Gastrocnemius medialis (tissue), 4 donors: ENCODE results near the gene BCL11B. TPM values are rescaled to one million over a fixed set of nuclear protein-coding genes. Genes with fewer than 3 reads are reported as not detected.

Source experiments
- ATAC-seq, 2 donors: fragments of 150-250 bp; one replicate each; pipeline ENCODE4 v1.9.1; 2016
- DNase-seq, 2 donors: peaks; one replicate each; pipeline ENCODE4 v3.0.0-alpha.2; 2019
- H3K27ac ChIP-seq, 4 donors: fragments of 200-600 bp; sonication (generic); 1 replicate in 1 of 4; 2 replicates in 3 of 4; pipeline ENCODE4 v1.5.1; 2016 to 2018; ENCODE audit warnings: mild to moderate bottlenecking in 2 of 4, moderate library complexity in 1 of 4
- H3K27me3 ChIP-seq, 3 donors: fragments of 200-600 bp; sonication (generic) in 2 of 3; 1 replicate in 1 of 3; 2 replicates in 2 of 3; pipeline versions ENCODE4 v1.5.1 to v1.6.0; 2016 to 2019; ENCODE audit warnings: mild to moderate bottlenecking in 1 of 3, moderate library complexity in 1 of 3
- H3K36me3 ChIP-seq, 2 donors: fragments of 200-600 bp; sonication (generic) in 1 of 2; one replicate each; pipeline ENCODE4 v1.5.1; 2017 to 2018
- H3K4me1 ChIP-seq, 2 donors: fragments of 200-600 bp; sonication (generic) in 1 of 2; one replicate each; pipeline ENCODE4 v1.5.1; 2016 to 2017; ENCODE audit warnings: mild to moderate bottlenecking in 2 of 2
- H3K4me3 ChIP-seq, 4 donors: fragments of 200-600 bp; sonication (generic) in 3 of 4; 1 replicate in 1 of 4; 2 replicates in 3 of 4; pipeline ENCODE4 v1.5.1; 2016 to 2019; ENCODE audit warnings: mild to moderate bottlenecking in 2 of 4
- H3K9me3 ChIP-seq, 3 donors: fragments of 200-600 bp; sonication (generic) in 2 of 3; 1 replicate in 1 of 3; 2 replicates in 2 of 3; pipeline ENCODE4 v1.5.1; 2016 to 2019
- CTCF ChIP-seq, 5 experiments: fragments of 450-650 bp in 3 of 5; fragments of 200-600 bp in 2 of 5; sonication (generic) in 2 of 5; IDR thresholded peaks in 4 of 5; conservative IDR thresholded peaks in 1 of 5; 1 replicate in 4 of 5; 2 replicates in 1 of 5; pipeline ENCODE4 v1.5.1; 2016 to 2019; ENCODE audit warnings: antibody characterized with exemption in 5 of 5, mild to moderate bottlenecking in 3 of 5, moderate library complexity in 3 of 5
- POLR2A ChIP-seq, 2 donors: fragments of 450-650 bp; IDR thresholded peaks; one replicate each; pipeline ENCODE4 v1.6.1; 2017; ENCODE audit warnings: antibody characterized with exemption in 2 of 2, mild to moderate bottlenecking in 2 of 2, moderate library complexity in 2 of 2
- in situ Hi-C, 4 donors: fragments of 200-750 bp; cut with MboI; loops; one replicate each; pipeline versions ENCODE4 v1.15.0 to v1.8.0; 2017; ENCODE audit warnings: low sequenced_read_pairs in 4 of 4
- intact Hi-C: fragments of 100-400 bp; cut with DNase I; formaldehyde crosslinking; loops from one replicate; pipeline ENCODE4 v1.15.1; 2023; ENCODE audit warnings: low total_unique reads
- total RNA-seq, 4 donors: library from RNA; depleted of rRNA; stranded (reverse); fragments of >200 nt; gene quantifications; one replicate each; pipeline versions ENCODE4 v1.1.0 to v1.2.3, GENCODE V29; 2016

Gene BCL11B
- total RNA-seq, 4 donors from 2014 or later: 0.05 to 0.62 (median 0.18) TPM; not detected in 1

- no peak overlapping the region for H3K4me3 ChIP-seq
- H3K9me3 ChIP-seq: no peaks in the 10 kb centered on the region
- DNase-seq (no peak), ATAC-seq (no peak)
- H3K27me3 ChIP-seq: peaks cover 0 to 15% (median 0%) of the 10 kb centered on the region in 3 donors
- no peak for TF ChIP-seq POLR2A (IDR thresholded peaks at IDR 0.05)
- TF ChIP-seq CTCF (IDR thresholded peaks at IDR 0.05 in 4 of 5, conservative IDR thresholded peaks at IDR 0.05 in 1 of 5): no peak
- intact Hi-C loops: no loop called here
- H3K27ac ChIP-seq: no peak overlapping the region
- no peaks in the 10 kb centered on the region for H3K4me1 ChIP-seq
- H3K36me3 ChIP-seq: no peaks in the 10 kb centered on the region
- in situ Hi-C loops: no loop called here
Measured at GRCh38 chr14:99211410-99211809, 60.6 kb downstream of the BCL11B start.

GRCh38 chr14:99210333-99210732 lies 61.7 kb downstream of the BCL11B start:
- no peaks in the 10 kb centered on the region for H3K4me1 ChIP-seq
- no peak for TF ChIP-seq POLR2A (IDR thresholded peaks at IDR 0.05)
- in situ Hi-C loops (no loop called here), intact Hi-C loops (no loop called here)
- no peak overlapping the region for H3K4me3 ChIP-seq
- H3K9me3 ChIP-seq: no peaks in the 10 kb centered on the region
- DNase-seq (no peak), ATAC-seq (no peak)
- peaks cover 0 to 15% (median 0%) of the 10 kb centered on the region in 3 donors for H3K27me3 ChIP-seq
- H3K27ac ChIP-seq: no peak overlapping the region
- no peaks in the 10 kb centered on the region for H3K36me3 ChIP-seq

DNA sequence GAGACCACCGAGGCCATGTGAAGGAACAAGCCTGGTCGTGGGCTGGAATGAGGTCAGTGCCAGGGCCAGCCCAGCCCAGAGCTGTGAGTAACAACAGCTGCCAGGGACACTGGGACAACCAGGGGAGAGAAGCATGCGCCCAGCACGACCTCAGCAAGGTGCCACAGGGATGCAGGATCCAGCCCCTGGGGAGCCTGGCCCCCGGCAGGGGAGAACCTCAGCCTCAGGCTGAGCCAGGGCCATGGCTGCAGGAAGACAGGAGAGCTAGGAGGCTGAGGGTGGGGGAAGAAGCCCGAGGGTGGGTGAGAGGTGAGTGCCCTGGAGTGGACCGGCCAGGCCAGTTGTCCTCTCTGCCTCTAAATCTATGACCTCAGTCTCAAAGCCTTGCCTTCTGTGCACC lies 62.6 kb downstream of the BCL11B start:
- Histone ChIP-seq H3K4me3 (no peak overlapping the region), H3K27ac (no peak overlapping the region), H3K9me3 (no peaks in the 10 kb centered on the region), H3K4me1 (no peaks in the 10 kb centered on the region), H3K27me3 (peaks cover 0 to 15% (median 0%) of the 10 kb centered on the region in 3 donors), H3K36me3 (no peaks in the 10 kb centered on the region)
- no peak for DNase-seq
- no peak for TF ChIP-seq POLR2A (IDR thresholded peaks at IDR 0.05)
- TF ChIP-seq CTCF (IDR thresholded peaks at IDR 0.05 in 4 of 5, conservative IDR thresholded peaks at IDR 0.05 in 1 of 5): no peak
- ATAC-seq: no peak
- intact Hi-C loops: no loop called here
- in situ Hi-C loops: no loop called here

DNA sequence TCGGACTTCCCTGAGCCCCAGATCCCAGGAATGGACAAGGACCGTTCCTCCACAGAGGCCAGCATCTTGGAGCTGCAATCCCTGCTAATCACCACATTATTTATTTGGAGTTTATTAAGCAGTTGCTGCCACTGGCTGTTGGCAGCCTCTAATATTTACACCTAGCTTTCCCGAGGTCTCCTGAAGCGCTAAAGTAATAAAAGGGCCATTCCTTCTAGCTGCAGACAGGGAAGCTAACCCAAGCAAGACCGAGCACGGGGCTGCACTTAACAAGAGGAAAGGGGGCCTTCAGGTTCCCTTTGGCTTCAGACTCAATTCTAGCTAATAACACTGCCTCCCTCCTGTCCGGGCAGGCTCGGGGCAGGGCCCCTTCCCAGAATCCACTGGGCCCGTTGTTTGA lies 63.7 kb downstream of the BCL11B start:
- in situ Hi-C loops (no loop called here), intact Hi-C loops (no loop called here)
- Histone ChIP-seq H3K9me3 (no peaks in the 10 kb centered on the region), H3K27ac (no peak overlapping the region), H3K27me3 (peaks cover 0 to 7% (median 0%) of the 10 kb centered on the region in 3 donors), H3K4me3 (no peak overlapping the region), H3K4me1 (no peaks in the 10 kb centered on the region), H3K36me3 (no peaks in the 10 kb centered on the region)
- TF ChIP-seq CTCF (IDR thresholded peaks at IDR 0.05 in 4 of 5, conservative IDR thresholded peaks at IDR 0.05 in 1 of 5) (no peak), POLR2A (IDR thresholded peaks at IDR 0.05) (no peak)
- no peak for ATAC-seq
- no peak for DNase-seq

GRCh38 chr14:99207456-99207855 lies 64.5 kb downstream of the BCL11B start:
- Histone ChIP-seq H3K4me1 (no peaks in the 10 kb centered on the region), H3K4me3 (no peak overlapping the region), H3K36me3 (no peaks in the 10 kb centered on the region), H3K9me3 (no peaks in the 10 kb centered on the region), H3K27me3 (no peaks in the 10 kb centered on the region), H3K27ac (no peak overlapping the region)
- DNase-seq: no peak
- TF ChIP-seq POLR2A (IDR thresholded peaks at IDR 0.05): no peak
- no peak for TF ChIP-seq CTCF (IDR thresholded peaks at IDR 0.05 in 4 of 5, conservative IDR thresholded peaks at IDR 0.05 in 1 of 5)
- intact Hi-C loops: no loop called here
- in situ Hi-C loops: no loop called here
- no peak for ATAC-seq
